HEK293 (cell line): Measurements from ENCODE around the gene SCN4A.
"Not testable (repeated sequence)": the region's sequence is repeated elsewhere in the genome, so short reads cannot be mapped to it uniquely, and the experiment has no call there.

Experiments used
- CTCF ChIA-PET: fragments of 350-600 bp; formaldehyde crosslinking; extraction: SDS; loops from one replicate; lab custom pipeline; 2021; ENCODE audit warnings: antibody characterized with exemption; lab: Yijun Ruan, JAX
- POLR2A ChIA-PET: fragments of 300-600 bp; formaldehyde crosslinking; extraction: SDS; loops from one replicate; lab custom pipeline; 2020; ENCODE audit warnings: antibody characterized with exemption, inconsistent platforms; lab: Yijun Ruan, JAX
- H3K27ac ChIP-seq: fragments of 200-500 bp; sonication (Bioruptor generic); 2 replicates; pipeline ENCODE4 v1.5.1; 2014; ENCODE audit warnings: low read depth, low read length, control low read depth, inconsistent platforms; ENCODE audit errors: extremely low read depth
- H3K36me3 ChIP-seq, 2 experiments: fragments of 200-500 bp in 1 of 2; sonication (Bioruptor generic) in 1 of 2; 1 replicate in 1 of 2; 2 replicates in 1 of 2; pipeline ENCODE4 v1.5.1; 2014 to 2017; ENCODE audit warnings: inconsistent platforms in 2 of 2, low read length in 2 of 2; ENCODE audit not compliant: control insufficient read depth in 2 of 2, insufficient read depth in 1 of 2
- H3K4me1 ChIP-seq: fragments of 200-500 bp; sonication (Bioruptor generic); 2 replicates; pipeline ENCODE4 v1.5.1; 2014; ENCODE audit warnings: mild to moderate bottlenecking, low read length, inconsistent platforms; ENCODE audit not compliant: control insufficient read depth, insufficient read depth
- H3K4me3 ChIP-seq: 2 replicates; pipeline ENCODE4 v1.5.1; 2011; ENCODE audit warnings: low read depth, mild to moderate bottlenecking, control low read depth, low read length, moderate library complexity
- H3K9me3 ChIP-seq: fragments of 200-500 bp; sonication (Bioruptor generic); 2 replicates; pipeline ENCODE4 v1.5.1; 2014; ENCODE audit warnings: low read depth, low read length, inconsistent platforms; ENCODE audit not compliant: control insufficient read depth, insufficient read depth
- GLIS1 ChIP-seq: fragments of 450-650 bp; formaldehyde crosslinking; IDR thresholded peaks from 2 replicates; pipeline ENCODE4 v1.5.1; 2016; ENCODE audit warnings: missing biosample characterization, missing genetic modification characterization
- KLF7 ChIP-seq: fragments of 450-650 bp; formaldehyde crosslinking; IDR thresholded peaks from 2 replicates; pipeline ENCODE4 v1.5.1; 2016; ENCODE audit warnings: missing biosample characterization, missing genetic modification characterization, borderline replicate concordance
- SCRT1 ChIP-seq: fragments of 450-650 bp; formaldehyde crosslinking; IDR thresholded peaks from 2 replicates; pipeline ENCODE4 v1.5.1; 2016; ENCODE audit warnings: missing biosample characterization, missing genetic modification characterization, borderline replicate concordance
- SCRT2 ChIP-seq: fragments of 450-650 bp; formaldehyde crosslinking; IDR thresholded peaks from 2 replicates; pipeline ENCODE4 v1.5.1; 2016; ENCODE audit warnings: missing biosample characterization, missing genetic modification characterization
- TRIM28 ChIP-seq: IDR thresholded peaks from 2 replicates; pipeline ENCODE4 v1.6.1; 2011; ENCODE audit warnings: low read length, control low read depth, borderline replicate concordance
- YY1 ChIP-seq: fragments of 450-650 bp; formaldehyde crosslinking; IDR thresholded peaks from 2 replicates; pipeline ENCODE4 v1.5.1; 2018; ENCODE audit warnings: missing biosample characterization, missing genetic modification characterization
- ZFHX2 ChIP-seq: fragments of 450-650 bp; formaldehyde crosslinking; conservative IDR thresholded peaks from 2 replicates; pipeline ENCODE4 v1.5.1; 2016; ENCODE audit warnings: missing biosample characterization, missing genetic modification characterization
- ZNF2 ChIP-seq: fragments of 450-650 bp; formaldehyde crosslinking; IDR thresholded peaks from 2 replicates; pipeline ENCODE4 v1.5.1; 2016; ENCODE audit warnings: missing biosample characterization, missing genetic modification characterization
- ZNF211 ChIP-seq: fragments of 450-650 bp; formaldehyde crosslinking; IDR thresholded peaks from 2 replicates; pipeline ENCODE4 v1.5.1; 2016; ENCODE audit warnings: low read depth, missing biosample characterization, missing genetic modification characterization
- ZNF274 ChIP-seq, 2 experiments: fragments of 200-500 bp in 1 of 2; fragments of 450-650 bp in 1 of 2; sonication (Bioruptor generic) in 1 of 2; formaldehyde crosslinking in 1 of 2; IDR thresholded peaks; 2 replicates each; pipeline versions ENCODE4 v1.5.1 to v1.6.1; 2014 to 2016; ENCODE audit warnings: borderline replicate concordance in 1 of 2, inconsistent platforms in 1 of 2, low read length in 1 of 2, missing biosample characterization in 1 of 2, missing genetic modification characterization in 1 of 2
- ZNF311 ChIP-seq: fragments of 450-650 bp; formaldehyde crosslinking; IDR thresholded peaks from 2 replicates; pipeline ENCODE4 v1.5.1; 2017; ENCODE audit warnings: missing biosample characterization, missing genetic modification characterization, borderline replicate concordance
- ZNF350 ChIP-seq: fragments of 450-650 bp; formaldehyde crosslinking; IDR thresholded peaks from 2 replicates; pipeline ENCODE4 v1.5.0; 2017; ENCODE audit warnings: missing biosample characterization, mild to moderate bottlenecking, missing genetic modification characterization
- ZNF510 ChIP-seq: fragments of 450-650 bp; formaldehyde crosslinking; IDR thresholded peaks from 2 replicates; pipeline ENCODE4 v1.5.1; 2018; ENCODE audit warnings: mild to moderate bottlenecking, missing genetic modification characterization, missing biosample characterization; ENCODE audit not compliant: insufficient replicate concordance
- ZNF555 ChIP-seq: fragments of 450-650 bp; formaldehyde crosslinking; conservative IDR thresholded peaks from 2 replicates; pipeline ENCODE4 v1.5.1; 2017; ENCODE audit warnings: missing biosample characterization, mild to moderate bottlenecking, missing genetic modification characterization, inconsistent platforms
- ZNF600 ChIP-seq: fragments of 450-650 bp; formaldehyde crosslinking; IDR thresholded peaks from 2 replicates; pipeline ENCODE4 v1.5.1; 2016; ENCODE audit warnings: missing biosample characterization, missing genetic modification characterization
- ZNF610 ChIP-seq: fragments of 450-650 bp; formaldehyde crosslinking; IDR thresholded peaks from 2 replicates; pipeline ENCODE4 v1.5.1; 2016; ENCODE audit warnings: missing biosample characterization, missing genetic modification characterization, borderline replicate concordance
- ZNF626 ChIP-seq: fragments of 450-650 bp; sonication (Bioruptor Pico); formaldehyde crosslinking; IDR thresholded peaks from 2 replicates; pipeline ENCODE4 v1.5.1; 2018; ENCODE audit warnings: missing biosample characterization, missing genetic modification characterization, inconsistent platforms
- ZNF677 ChIP-seq: fragments of 450-650 bp; IDR thresholded peaks from 2 replicates; pipeline ENCODE4 v1.5.0; 2018; ENCODE audit warnings: missing biosample characterization, mild to moderate bottlenecking, missing genetic modification characterization, moderate library complexity
- TF ChIP-seq, protein P1 (sequence below): IDR thresholded peaks from 2 replicates; pipeline ENCODE4 v1.6.1; 2011; ENCODE audit warnings: mild to moderate bottlenecking, low read depth, low read length, borderline replicate concordance
- TF ChIP-seq, protein P2 (sequence below): fragments of 450-650 bp; formaldehyde crosslinking; IDR thresholded peaks from 2 replicates; pipeline ENCODE4 v1.5.1; 2016; ENCODE audit warnings: missing biosample characterization, missing genetic modification characterization
- TF ChIP-seq, protein P3 (sequence below): fragments of 450-650 bp; formaldehyde crosslinking; IDR thresholded peaks from 2 replicates; pipeline ENCODE4 v1.5.1; 2016; ENCODE audit warnings: missing biosample characterization, missing genetic modification characterization
- TF ChIP-seq, protein P4 (sequence below): fragments of 450-650 bp; formaldehyde crosslinking; IDR thresholded peaks from 2 replicates; pipeline ENCODE4 v1.5.1; 2016; ENCODE audit warnings: missing biosample characterization, missing genetic modification characterization

The SCN4A gene

DNA sequence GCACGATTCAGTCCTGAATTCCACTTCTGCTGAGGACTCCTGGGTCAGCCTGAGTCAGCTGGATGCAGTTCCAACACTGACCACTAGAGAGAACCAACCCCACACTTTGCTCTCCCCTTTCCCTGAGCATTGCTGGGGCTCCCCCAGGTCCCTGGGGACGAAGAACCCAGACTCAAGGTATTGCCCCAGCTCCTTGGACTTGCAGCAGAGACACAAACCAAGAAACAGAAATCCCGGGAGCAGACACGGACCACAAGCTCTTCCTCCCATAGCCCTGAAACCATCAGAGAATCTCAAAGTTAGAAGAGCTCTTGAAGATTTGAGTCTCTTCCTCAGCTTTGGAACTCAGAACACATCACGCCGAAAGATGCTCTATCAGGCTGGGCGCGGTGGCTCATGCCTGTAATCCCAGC is 53.4 kb downstream of the SCN4A start (continued):
- TF ChIP-seq KLF7 (tag by site-specific recombination), result no peak
- no peak for TF ChIP-seq TRIM28
- TF ChIP-seq, protein P1, sequence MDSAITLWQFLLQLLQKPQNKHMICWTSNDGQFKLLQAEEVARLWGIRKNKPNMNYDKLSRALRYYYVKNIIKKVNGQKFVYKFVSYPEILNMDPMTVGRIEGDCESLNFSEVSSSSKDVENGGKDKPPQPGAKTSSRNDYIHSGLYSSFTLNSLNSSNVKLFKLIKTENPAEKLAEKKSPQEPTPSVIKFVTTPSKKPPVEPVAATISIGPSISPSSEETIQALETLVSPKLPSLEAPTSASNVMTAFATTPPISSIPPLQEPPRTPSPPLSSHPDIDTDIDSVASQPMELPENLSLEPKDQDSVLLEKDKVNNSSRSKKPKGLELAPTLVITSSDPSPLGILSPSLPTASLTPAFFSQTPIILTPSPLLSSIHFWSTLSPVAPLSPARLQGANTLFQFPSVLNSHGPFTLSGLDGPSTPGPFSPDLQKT, result no peak
- TF ChIP-seq ZNF626 (tag by site-specific recombination), result no peak
- no peak for TF ChIP-seq ZNF211 (tag by site-specific recombination)

DNA sequence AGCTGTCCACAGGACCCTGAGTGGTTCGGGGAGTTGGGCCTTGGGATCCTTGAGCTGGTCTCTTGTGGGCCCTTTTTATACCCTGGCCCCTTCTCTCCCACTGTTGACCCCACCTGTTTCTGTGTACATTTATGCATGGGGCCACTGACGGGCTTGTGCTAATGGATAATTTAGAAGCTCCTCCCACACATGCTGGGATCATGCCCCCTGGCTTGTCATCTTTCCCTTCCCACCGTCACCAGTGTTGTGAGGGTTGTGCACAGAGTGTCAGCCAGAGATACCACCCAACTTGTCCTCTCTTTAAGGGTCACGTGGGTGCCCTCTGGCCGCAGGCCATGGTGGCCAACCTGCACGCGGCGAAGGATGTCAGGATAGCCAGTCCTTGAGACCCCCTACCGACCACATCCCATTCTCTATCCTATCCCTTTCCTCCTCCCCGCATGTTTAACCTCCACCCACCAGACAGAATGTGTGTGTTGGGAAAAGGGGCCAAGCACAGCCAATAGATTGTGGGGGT is 53.9 kb downstream of the SCN4A start, which contains the start of gene GH1:
TSS of gene GH1 (minus strand) at position 51 of the 517 bp plus-strand sequence. CDS start 63 bp downstream, outside the sequence.
- not testable (repeated sequence) for H3K27ac ChIP-seq, H3K36me3 ChIP-seq, H3K4me3 ChIP-seq, H3K4me1 ChIP-seq, H3K9me3 ChIP-seq
- CTCF ChIA-PET, result interaction anchor here (0.6 to 4.5 kb wide), 45 partner anchors 8 to 496 kb away, joined by 3 to 58 read pairs (median 4); partner anchors contain the start of gene CD79B
- POLR2A ChIA-PET, result interaction anchor here (2.0 kb wide), 1 partner anchor 227 kb away, joined by 10 read pairs; no protein-coding TSS in a partner anchor

DNA sequence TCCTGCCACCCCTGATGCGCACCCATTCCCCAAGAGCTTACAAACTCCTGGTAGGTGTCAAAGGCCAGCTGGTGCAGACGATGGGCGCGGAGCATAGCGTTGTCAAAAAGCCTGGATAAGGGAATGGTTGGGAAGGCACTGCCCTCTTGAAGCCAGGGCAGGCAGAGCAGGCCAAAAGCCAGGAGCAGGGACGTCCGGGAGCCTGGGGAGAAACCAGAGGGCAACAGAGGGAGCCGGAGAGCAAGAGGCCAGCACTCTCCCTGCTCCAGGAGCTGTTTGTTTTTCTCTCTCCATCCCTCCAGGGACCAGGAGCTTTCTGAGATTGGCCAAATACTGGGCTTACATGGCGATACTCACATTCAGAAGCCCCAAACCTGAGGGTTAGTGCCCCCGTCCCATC is 54.4 kb downstream of the SCN4A start:
- CTCF ChIA-PET, result interaction anchor here (0.5 to 4.5 kb wide), 26 partner anchors 12 to 373 kb away, joined by 3 to 58 read pairs (median 5); partner anchors contain the start of gene CD79B
- POLR2A ChIA-PET, result interaction anchor here (2.0 kb wide), 1 partner anchor 228 kb away, joined by 10 read pairs; no protein-coding TSS in a partner anchor
- no peaks in the 10 kb centered on the region for H3K36me3 ChIP-seq
- no peak overlapping the region for H3K4me3 ChIP-seq
- H3K27ac ChIP-seq, result no peak overlapping the region
- no peaks in the 10 kb centered on the region for H3K4me1 ChIP-seq
- TF ChIP-seq ZNF600 (tag by site-specific recombination), result no peak
- TF ChIP-seq ZNF350 (tag by site-specific recombination), result no peak
- no peak for TF ChIP-seq ZFHX2
- TF ChIP-seq YY1 (tag by site-specific recombination), result no peak
- no peak for TF ChIP-seq SCRT2
- no peak for TF ChIP-seq GLIS1 (tag by site-specific recombination)
- no peak for TF ChIP-seq ZNF610 (tag by site-specific recombination)
- TF ChIP-seq, protein P2, sequence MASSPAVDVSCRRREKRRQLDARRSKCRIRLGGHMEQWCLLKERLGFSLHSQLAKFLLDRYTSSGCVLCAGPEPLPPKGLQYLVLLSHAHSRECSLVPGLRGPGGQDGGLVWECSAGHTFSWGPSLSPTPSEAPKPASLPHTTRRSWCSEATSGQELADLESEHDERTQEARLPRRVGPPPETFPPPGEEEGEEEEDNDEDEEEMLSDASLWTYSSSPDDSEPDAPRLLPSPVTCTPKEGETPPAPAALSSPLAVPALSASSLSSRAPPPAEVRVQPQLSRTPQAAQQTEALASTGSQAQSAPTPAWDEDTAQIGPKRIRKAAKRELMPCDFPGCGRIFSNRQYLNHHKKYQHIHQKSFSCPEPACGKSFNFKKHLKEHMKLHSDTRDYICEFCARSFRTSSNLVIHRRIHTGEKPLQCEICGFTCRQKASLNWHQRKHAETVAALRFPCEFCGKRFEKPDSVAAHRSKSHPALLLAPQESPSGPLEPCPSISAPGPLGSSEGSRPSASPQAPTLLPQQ (tag by site-specific recombination), result no peak
- TF ChIP-seq ZNF311, result no peak
- TF ChIP-seq, protein P3, sequence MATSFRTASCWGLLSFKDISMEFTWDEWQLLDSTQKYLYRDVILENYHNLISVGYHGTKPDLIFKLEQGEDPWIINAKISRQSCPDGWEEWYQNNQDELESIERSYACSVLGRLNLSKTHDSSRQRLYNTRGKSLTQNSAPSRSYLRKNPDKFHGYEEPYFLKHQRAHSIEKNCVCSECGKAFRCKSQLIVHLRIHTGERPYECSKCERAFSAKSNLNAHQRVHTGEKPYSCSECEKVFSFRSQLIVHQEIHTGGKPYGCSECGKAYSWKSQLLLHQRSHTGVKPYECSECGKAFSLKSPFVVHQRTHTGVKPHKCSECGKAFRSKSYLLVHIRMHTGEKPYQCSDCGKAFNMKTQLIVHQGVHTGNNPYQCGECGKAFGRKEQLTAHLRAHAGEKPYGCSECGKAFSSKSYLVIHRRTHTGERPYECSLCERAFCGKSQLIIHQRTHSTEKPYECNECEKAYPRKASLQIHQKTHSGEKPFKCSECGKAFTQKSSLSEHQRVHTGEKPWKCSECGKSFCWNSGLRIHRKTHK (tag by site-specific recombination), result no peak
- no peak for TF ChIP-seq SCRT1 (tag by site-specific recombination)
- TF ChIP-seq, protein P4, sequence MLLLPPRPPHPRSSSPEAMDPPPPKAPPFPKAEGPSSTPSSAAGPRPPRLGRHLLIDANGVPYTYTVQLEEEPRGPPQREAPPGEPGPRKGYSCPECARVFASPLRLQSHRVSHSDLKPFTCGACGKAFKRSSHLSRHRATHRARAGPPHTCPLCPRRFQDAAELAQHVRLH (tag by site-specific recombination), result no peak
- TF ChIP-seq ZNF510, result no peak
- TF ChIP-seq ZNF2 (tag by site-specific recombination), result no peak
- no peak for TF ChIP-seq ZNF677
- no peak for TF ChIP-seq ZNF274 (IDR thresholded peaks at IDR 0.05; ENCODE audit: low read length)
- no peak for TF ChIP-seq ZNF274 (tag by site-specific recombination; IDR thresholded peaks at IDR 0.05; ENCODE audit: borderline replicate concordance)
- no peak for TF ChIP-seq ZNF555 (tag by site-specific recombination)
- no peaks in the 10 kb centered on the region for H3K9me3 ChIP-seq
